Ovary (tissue), 9 donors: ENCODE measurements around the gene PROSER3. TPM values are rescaled to one million over a fixed set of nuclear protein-coding genes. Genes with fewer than 3 reads are reported as not detected.
A peak's percentile ranks its signal among the peaks of the same experiment; 100 is the strongest.

Source experiments
- DNase-seq, 5 donors: peaks; one replicate each; pipeline ENCODE4 v3.0.0-alpha.2; 2019 to 2020
- H3K27ac ChIP-seq, 2 donors: fragments of 200-600 bp; one replicate each; pipeline versions ENCODE4 v1.5.1 to v1.8.0; 2019 to 2022
- H3K27me3 ChIP-seq: fragments of 200-600 bp; one replicate; pipeline ENCODE4 v1.8.0; 2022
- H3K36me3 ChIP-seq: fragments of 200-600 bp; sonication (generic); one replicate; pipeline ENCODE4 v1.5.1; 2019
- H3K4me1 ChIP-seq: one replicate; pipeline ENCODE4 v1.8.1; 2013; ENCODE audit warnings: mild to moderate bottlenecking, moderate library complexity; ENCODE audit not compliant: insufficient read depth
- H3K4me3 ChIP-seq: fragments of 200-600 bp; sonication (generic); one replicate; pipeline ENCODE4 v1.5.1; 2017
- H3K9me3 ChIP-seq, 2 donors: fragments of 200-600 bp in 1 of 2; sonication (generic) in 1 of 2; one replicate each; pipeline versions ENCODE4 v1.5.1 to v1.8.1; 2013 to 2019; ENCODE audit warnings: mild to moderate bottlenecking in 1 of 2, moderate library complexity in 1 of 2
- EP300 ChIP-seq: sonication (generic); formaldehyde crosslinking; IDR thresholded peaks from one replicate; pipeline ENCODE4 v1.6.1; 2017; ENCODE audit warnings: antibody characterized with exemption
- POLR2A ChIP-seq: fragments of 450-650 bp; IDR thresholded peaks from one replicate; pipeline ENCODE4 v1.6.1; 2017; ENCODE audit warnings: antibody characterized with exemption, mild to moderate bottlenecking, moderate library complexity
- WGBS, 3 donors: extraction: QIAGEN DNeasy Blood & Tissue Kit in 1 of 3; methylation state at CpG; one replicate each; pipeline versions ENCODE4 v1.1.5 to v1.1.7; 2013 to 2017; 5-methylcytosine and 5-hydroxymethylcytosine counted together
- intact Hi-C, 4 donors: fragments of 100-400 bp; cut with DNase I; formaldehyde crosslinking; loops; one replicate each; pipeline versions ENCODE4 v1.11.0 to v1.15.1; 2022 to 2023
- polyA plus RNA-seq, 2 donors: library from polyadenylated mRNA; stranded (reverse); fragments of 200-250 nt in 1 of 2; fragments of 350-450 nt in 1 of 2; fragmentation: Illumina TruSeq in 1 of 2; extraction: RNeasy Lipid Tissue Mini Kit (QIAGEN cat#74804) in 1 of 2; gene quantifications; one replicate each; pipeline ENCODE4 v1.2.3, GENCODE V29; 2013 to 2014
- total RNA-seq, 7 donors: library from RNA; depleted of rRNA in 2 of 7; stranded (reverse); fragments of >200 nt in 2 of 7; fragmentation: NEBNext Ultra II Directional in 3 of 7; extraction: Animal tissue kit (Norgen Biotek cat#: 25700) in 3 of 7; gene quantifications; one replicate each; pipeline versions ENCODE4 v1.1.0 to v1.2.4, GENCODE V29; 2016 to 2023
- TF ChIP-seq, protein P1 (sequence below), 3 donors: fragments of 450-650 bp in 2 of 3; fragments of 200-600 bp in 1 of 3; IDR thresholded peaks; one replicate each; pipeline versions ENCODE4 v1.5.1 to v1.8.0; 2016 to 2022; ENCODE audit warnings: antibody characterized with exemption in 3 of 3, mild to moderate bottlenecking in 1 of 3
- donor health status: DM: no; HTN: no; CAD: no; lungs with moderate emphysema.
- donor health status: DM: no; HTN: no; CAD: no.
- donor health status: Bipolar disorder and iron deficiency.
- donor health status: DM: yes; HTN: yes; CAD: no.
- donor health status: DM: no; HTN: no; CAD: no.
- donor health status: DM: yes; HTN: yes; CAD: no.

Gene PROSER3
- total and polyA plus RNA-seq, 9 donors, result 3.3 to 59.0 (median 24.4) TPM

DNA sequence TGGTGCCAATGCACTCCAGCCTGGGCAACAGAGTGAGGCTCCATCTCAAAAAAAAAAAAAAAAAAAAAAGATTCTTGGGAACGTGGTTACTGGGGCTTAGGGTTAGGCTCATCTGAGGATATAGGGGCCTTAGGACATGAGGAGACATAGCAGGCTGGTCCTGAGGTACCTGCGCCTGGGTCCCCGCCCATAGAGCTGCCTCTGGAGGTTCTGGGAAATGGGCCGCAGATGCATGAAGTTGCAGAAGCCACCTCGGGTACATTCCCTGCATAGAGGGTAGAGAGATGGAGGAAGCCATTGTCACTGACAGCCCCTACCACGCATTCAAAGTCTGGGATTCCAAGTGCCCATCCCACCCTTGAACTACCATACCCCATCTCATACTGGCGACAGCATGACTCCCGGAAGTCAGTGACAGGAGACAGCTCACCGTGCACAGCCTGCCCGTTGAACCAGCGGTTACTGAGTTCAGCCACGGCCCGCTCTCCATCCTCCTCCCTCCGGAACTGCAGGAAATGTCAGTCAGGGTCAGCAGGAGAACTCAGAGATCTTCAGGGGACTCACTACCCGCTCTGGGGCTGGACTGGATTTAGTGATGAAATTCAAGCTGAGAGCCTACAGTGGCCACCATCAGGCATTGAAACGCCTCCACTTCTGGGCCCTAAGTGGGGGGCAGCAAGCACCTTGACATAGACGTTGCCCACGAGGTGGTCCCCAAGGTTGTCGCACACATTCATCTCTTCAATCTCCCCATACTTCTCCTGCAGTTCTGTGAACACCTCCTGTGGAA is 14.1 kb upstream of the PROSER3 start:
- TF ChIP-seq POLR2A, result no peak
- TF ChIP-seq, protein P1, sequence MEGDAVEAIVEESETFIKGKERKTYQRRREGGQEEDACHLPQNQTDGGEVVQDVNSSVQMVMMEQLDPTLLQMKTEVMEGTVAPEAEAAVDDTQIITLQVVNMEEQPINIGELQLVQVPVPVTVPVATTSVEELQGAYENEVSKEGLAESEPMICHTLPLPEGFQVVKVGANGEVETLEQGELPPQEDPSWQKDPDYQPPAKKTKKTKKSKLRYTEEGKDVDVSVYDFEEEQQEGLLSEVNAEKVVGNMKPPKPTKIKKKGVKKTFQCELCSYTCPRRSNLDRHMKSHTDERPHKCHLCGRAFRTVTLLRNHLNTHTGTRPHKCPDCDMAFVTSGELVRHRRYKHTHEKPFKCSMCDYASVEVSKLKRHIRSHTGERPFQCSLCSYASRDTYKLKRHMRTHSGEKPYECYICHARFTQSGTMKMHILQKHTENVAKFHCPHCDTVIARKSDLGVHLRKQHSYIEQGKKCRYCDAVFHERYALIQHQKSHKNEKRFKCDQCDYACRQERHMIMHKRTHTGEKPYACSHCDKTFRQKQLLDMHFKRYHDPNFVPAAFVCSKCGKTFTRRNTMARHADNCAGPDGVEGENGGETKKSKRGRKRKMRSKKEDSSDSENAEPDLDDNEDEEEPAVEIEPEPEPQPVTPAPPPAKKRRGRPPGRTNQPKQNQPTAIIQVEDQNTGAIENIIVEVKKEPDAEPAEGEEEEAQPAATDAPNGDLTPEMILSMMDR (IDR thresholded peaks at IDR 0.05), result no peak
- TF ChIP-seq EP300, result no peak
- 83% methylated on average over 19 of the region's 19 CpGs for WGBS, 3 donors
- H3K27me3 ChIP-seq, result no peaks in the 10 kb centered on the region
- H3K27ac ChIP-seq, result no peak overlapping the region
- H3K9me3 ChIP-seq, result no peaks in the 10 kb centered on the region
- peaks cover 15% of the 10 kb centered on the region for H3K4me1 ChIP-seq
- no peaks in the 10 kb centered on the region for H3K36me3 ChIP-seq
- peak in 1 of 5 donors; percentile 40 for DNase-seq
- no peak overlapping the region for H3K4me3 ChIP-seq
- intact Hi-C loops, result no loop called here

DNA sequence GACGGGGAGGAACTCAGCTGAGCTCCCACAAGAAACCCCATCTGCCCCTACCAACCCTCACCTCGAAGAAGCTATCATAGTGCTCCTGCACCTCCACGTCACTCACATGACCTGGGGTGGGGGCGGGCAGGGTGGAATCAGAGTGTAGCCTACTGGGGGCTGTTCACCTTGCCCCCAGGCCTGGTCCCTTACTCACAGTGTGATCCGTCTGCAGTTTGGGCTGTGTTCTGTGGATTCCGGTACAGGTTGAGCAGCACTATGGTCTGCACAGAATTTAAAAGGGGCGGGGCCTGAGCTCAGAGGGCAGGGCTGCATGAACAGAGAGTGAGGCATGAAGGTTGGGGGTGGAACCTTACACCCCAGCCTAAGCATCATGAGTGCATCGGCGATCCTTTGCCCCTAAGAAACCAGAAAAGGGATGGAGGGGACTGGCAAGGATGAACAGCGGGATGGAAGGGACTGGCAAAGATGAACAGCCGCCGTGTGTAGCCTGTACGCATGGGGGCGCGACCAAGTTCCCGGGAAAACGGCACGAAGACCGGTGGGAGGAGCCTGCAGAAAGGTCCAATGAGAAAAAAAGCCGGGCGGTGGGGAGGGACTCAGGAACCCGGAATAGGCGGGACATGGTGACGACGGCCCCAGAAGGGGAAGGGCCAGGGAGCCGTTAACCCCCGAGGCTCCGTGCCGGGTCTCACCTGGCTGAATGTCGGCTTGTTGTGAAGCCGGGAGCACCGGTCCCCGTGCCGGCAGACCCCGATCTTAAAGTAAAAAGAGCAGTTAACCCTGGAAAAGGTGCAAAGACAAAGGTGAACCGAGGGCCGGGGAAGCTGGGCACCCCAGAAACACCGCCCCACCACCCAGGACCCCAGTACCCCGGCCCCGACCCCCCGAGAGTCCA is 13.3 kb upstream of the PROSER3 start:
- H3K4me3 ChIP-seq, result peak overlapping the region; percentile 94
- no peaks in the 10 kb centered on the region for H3K27me3 ChIP-seq
- TF ChIP-seq, protein P1 (IDR thresholded peaks at IDR 0.05), result peak in 2 of 3 donors; percentile 48 to 49
- TF ChIP-seq EP300 (no peak), POLR2A (peak; percentile 49)
- intact Hi-C loops, result no loop called here
- no peaks in the 10 kb centered on the region for H3K9me3 ChIP-seq
- H3K36me3 ChIP-seq, result no peaks in the 10 kb centered on the region
- H3K27ac ChIP-seq, result peak overlapping the region; percentile 95 to 100
- 7% methylated on average over 41 of the region's 41 CpGs for WGBS, 3 donors
- H3K4me1 ChIP-seq, result peaks cover 15% of the 10 kb centered on the region
- DNase-seq, result peak; percentile 93 to 97 (median 94)

DNA sequence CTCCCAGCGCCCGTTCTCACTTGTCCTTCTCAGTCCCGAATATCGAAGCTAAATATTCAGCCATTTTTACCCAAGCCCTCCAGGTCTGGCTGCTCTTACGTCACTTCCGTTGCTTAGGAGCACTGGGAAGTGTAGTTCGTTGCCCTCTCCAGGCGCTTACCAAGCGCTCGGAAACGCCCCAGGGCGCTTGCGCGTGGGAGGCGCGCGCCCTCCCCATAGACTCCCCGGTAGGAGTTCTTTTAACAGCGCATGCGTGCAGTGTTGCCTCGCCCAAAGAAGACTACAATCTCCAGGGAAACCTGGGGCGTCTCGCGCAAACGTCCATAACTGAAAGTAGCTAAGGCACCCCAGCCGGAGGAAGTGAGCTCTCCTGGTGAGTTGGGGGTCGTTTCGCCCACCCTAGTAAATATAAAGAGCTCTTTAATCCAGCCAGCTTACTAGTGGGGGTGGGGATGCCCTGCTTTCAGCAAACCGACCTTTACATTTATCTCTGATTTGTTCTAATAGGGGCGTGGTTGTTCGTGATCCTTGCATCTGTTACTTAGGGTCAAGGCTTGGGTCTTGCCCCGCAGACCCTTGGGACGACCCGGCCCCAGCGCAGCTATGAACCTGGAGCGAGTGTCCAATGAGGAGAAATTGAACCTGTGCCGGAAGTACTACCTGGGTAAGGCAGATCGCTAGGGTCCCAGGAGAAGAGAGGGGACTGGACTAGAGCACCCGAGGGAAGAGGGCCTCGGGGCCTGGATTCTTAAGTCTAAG is 12.5 kb upstream of the PROSER3 start, which contains the start of the genes PSENEN and U2AF1L4:
PSENEN (plus strand) TSS at position 324 of the 759 bp plus-strand sequence; CDS start at position 604, 280 bp downstream.
U2AF1L4 (minus strand) TSS at position 91 of the 759 bp plus-strand sequence; CDS start at position 64, 27 bp downstream.
- TF ChIP-seq, protein P1 (IDR thresholded peaks at IDR 0.05), result no peak
- peak; percentile 2 for TF ChIP-seq POLR2A
- no peak for TF ChIP-seq EP300
- intact Hi-C loops, result no loop called here
- DNase-seq, result peak; percentile 96 to 98 (median 97)
- no peaks in the 10 kb centered on the region for H3K36me3 ChIP-seq
- H3K9me3 ChIP-seq, result no peaks in the 10 kb centered on the region
- peak within 1 kb of the TSS; percentile 94 for H3K4me3 ChIP-seq
- peaks cover 12% of the 10 kb centered on the region for H3K4me1 ChIP-seq
- 0 to 1% (median 1%) methylated on average over 35 to 40 of the region's 40 CpGs for WGBS, 3 donors
- no peaks in the 10 kb centered on the region for H3K27me3 ChIP-seq
- peak within 1 kb of the TSS; percentile 95 to 100 for H3K27ac ChIP-seq

DNA sequence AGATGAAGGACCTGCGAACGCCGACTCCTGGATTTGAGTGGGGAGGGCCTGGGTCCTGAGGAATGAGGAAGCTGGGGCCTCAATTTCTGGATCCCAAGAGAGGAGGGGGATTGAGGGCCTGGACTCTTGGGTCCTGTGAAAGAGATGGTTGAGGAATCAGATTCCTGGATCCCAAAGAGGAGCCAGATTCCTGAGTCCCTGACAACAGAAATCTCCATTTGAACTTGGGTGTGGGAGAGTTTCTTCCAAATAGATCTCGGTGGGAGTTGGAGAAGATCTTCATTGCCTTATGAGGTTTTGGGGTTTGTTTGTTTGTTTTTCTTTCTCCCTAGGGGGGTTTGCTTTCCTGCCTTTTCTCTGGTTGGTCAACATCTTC is 11.9 kb upstream of the PROSER3 start:
- WGBS, 3 donors, result 0 to 12% (median 4%) methylated on average over 4 of the region's 4 CpGs
- H3K27ac ChIP-seq, result no peak overlapping the region
- no peaks in the 10 kb centered on the region for H3K27me3 ChIP-seq
- no peak for TF ChIP-seq EP300
- no peak for TF ChIP-seq POLR2A
- TF ChIP-seq, protein P1 (IDR thresholded peaks at IDR 0.05), result no peak
- no peak for DNase-seq
- H3K9me3 ChIP-seq, result no peaks in the 10 kb centered on the region
- no peaks in the 10 kb centered on the region for H3K36me3 ChIP-seq
- peaks cover 12% of the 10 kb centered on the region for H3K4me1 ChIP-seq
- intact Hi-C loops, result no loop called here
- peak overlapping the region; percentile 43 for H3K4me3 ChIP-seq
